ENCODE results near the gene DNAJC4.

The DNAJC4 gene

GRCh38 chr11:64186492-64187165 is 43.7 kb upstream of the DNAJC4 start:
- no peaks in the 10 kb centered on the region; the same call in 1 of the 2 replicates for H4K20me1 ChIP-seq (ENCODE audit: insufficient read depth, low read length)
- H3K79me2 ChIP-seq (ENCODE audit: low read length) = peaks cover 21% of the 10 kb centered on the region
- H3K27ac ChIP-seq (ENCODE audit: low read length) = no peak overlapping the region
- no peaks in the 10 kb centered on the region for H3K9me2 ChIP-seq (replicated peaks; ENCODE audit: insufficient read depth, low read length)
- TF ChIP-seq EZH2 (optimal IDR thresholded peaks at IDR 0.05; ENCODE audit: low read depth, low read length) (no peak), EZH2phosphoT487 (IDR thresholded peaks at IDR 0.05; ENCODE audit: low read length) (no peak), CTCF (IDR thresholded peaks at IDR 0.05; ENCODE audit: low read length) (no peak)
- no peaks in the 10 kb centered on the region for H3K36me3 ChIP-seq (replicated peaks; ENCODE audit: insufficient read depth, low read length)
- H3K4me1 ChIP-seq (ENCODE audit: low read length) = peaks cover 25% of the 10 kb centered on the region
- no peak overlapping the region for H3K4me3 ChIP-seq (ENCODE audit: low read length)
- H3K4me2 ChIP-seq (ENCODE audit: low read depth, low read length) = no peak overlapping the region
- DNase-seq = peak; percentile 27
- no peak overlapping the region for H2AFZ ChIP-seq (ENCODE audit: low read length)
- peaks cover 39% of the 10 kb centered on the region for H3F3A ChIP-seq (ENCODE audit: insufficient read depth, low read length)
- no peaks in the 10 kb centered on the region for H3K9me3 ChIP-seq (replicated peaks; ENCODE audit: insufficient read depth, low read length)
- H3K27me3 ChIP-seq (replicated peaks; ENCODE audit: insufficient read depth, low read length) = no peaks in the 10 kb centered on the region
- no peak overlapping the region for H3K9ac ChIP-seq (ENCODE audit: low read length)

- peaks cover 37% of the 10 kb centered on the region for H3K36me3 ChIP-seq (replicated peaks; ENCODE audit: insufficient read depth, low read length)
- H3K9me3 ChIP-seq (replicated peaks; ENCODE audit: insufficient read depth, low read length) = no peaks in the 10 kb centered on the region
- peaks cover 25% of the 10 kb centered on the region for H3K79me2 ChIP-seq (ENCODE audit: low read length)
- no peak overlapping the region for H3K4me3 ChIP-seq (ENCODE audit: low read length)
- no peak overlapping the region for H3K4me2 ChIP-seq (ENCODE audit: low read depth, low read length)
- H4K20me1 ChIP-seq (ENCODE audit: insufficient read depth, low read length) = peaks cover 8% of the 10 kb centered on the region; the same call in 1 of the 2 replicates
- H2AFZ ChIP-seq (ENCODE audit: low read length) = no peak overlapping the region
- peaks cover 22% of the 10 kb centered on the region for H3F3A ChIP-seq (ENCODE audit: insufficient read depth, low read length)
- DNase-seq = no peak
- H3K4me1 ChIP-seq (ENCODE audit: low read length) = peaks cover 14% of the 10 kb centered on the region
- TF ChIP-seq CTCF (IDR thresholded peaks at IDR 0.05; ENCODE audit: low read length) (no peak), EZH2phosphoT487 (IDR thresholded peaks at IDR 0.05; ENCODE audit: low read length) (no peak), EZH2 (optimal IDR thresholded peaks at IDR 0.05; ENCODE audit: low read depth, low read length) (no peak)
- no peak overlapping the region for H3K9ac ChIP-seq (ENCODE audit: low read length)
- H3K9me2 ChIP-seq (replicated peaks; ENCODE audit: insufficient read depth, low read length) = no peaks in the 10 kb centered on the region
- no peaks in the 10 kb centered on the region for H3K27me3 ChIP-seq (replicated peaks; ENCODE audit: insufficient read depth, low read length)
- H3K27ac ChIP-seq (ENCODE audit: low read length) = no peak overlapping the region
Observed at GRCh38 chr11:64192434-64192833, 37.9 kb upstream of the DNAJC4 start.

DNA sequence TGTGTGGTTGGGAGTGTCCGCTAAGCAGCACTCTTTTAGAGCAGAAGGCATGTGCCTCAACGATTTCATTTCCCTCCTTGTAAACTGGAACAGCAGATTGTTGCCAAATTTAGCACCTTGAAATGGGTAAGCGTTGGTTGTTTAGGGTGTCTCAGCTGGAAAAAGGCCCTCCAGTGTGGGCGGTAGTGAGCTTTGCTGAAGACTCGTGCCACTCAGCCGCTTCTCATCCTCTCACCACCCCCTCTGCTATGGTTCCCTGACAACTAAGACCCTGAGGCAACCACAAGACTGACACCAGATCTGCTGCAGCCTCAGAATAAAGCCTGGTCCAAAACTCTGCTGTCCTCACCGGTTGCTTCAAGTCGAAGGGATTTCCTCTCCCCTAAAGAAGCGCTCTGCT is 33.7 kb upstream of the DNAJC4 start:
- H3K9ac ChIP-seq (ENCODE audit: low read length) = no peak overlapping the region
- H3K27me3 ChIP-seq (replicated peaks; ENCODE audit: insufficient read depth, low read length) = no peaks in the 10 kb centered on the region
- H3K36me3 ChIP-seq (replicated peaks; ENCODE audit: insufficient read depth, low read length) = peaks cover 54% of the 10 kb centered on the region
- no peaks in the 10 kb centered on the region; the same call in none of the 2 replicates for H3F3A ChIP-seq (ENCODE audit: insufficient read depth, low read length)
- TF ChIP-seq CTCF (IDR thresholded peaks at IDR 0.05; ENCODE audit: low read length) (no peak), EZH2phosphoT487 (IDR thresholded peaks at IDR 0.05; ENCODE audit: low read length) (no peak), EZH2 (optimal IDR thresholded peaks at IDR 0.05; ENCODE audit: low read depth, low read length) (no peak)
- H3K9me3 ChIP-seq (replicated peaks; ENCODE audit: insufficient read depth, low read length) = no peaks in the 10 kb centered on the region
- H3K9me2 ChIP-seq (replicated peaks; ENCODE audit: insufficient read depth, low read length) = no peaks in the 10 kb centered on the region
- H3K4me1 ChIP-seq (ENCODE audit: low read length) = no peaks in the 10 kb centered on the region
- H3K27ac ChIP-seq (ENCODE audit: low read length) = no peak overlapping the region
- H2AFZ ChIP-seq (ENCODE audit: low read length) = no peak overlapping the region
- no peak for DNase-seq
- H3K4me2 ChIP-seq (ENCODE audit: low read depth, low read length) = no peak overlapping the region
- peaks cover 8% of the 10 kb centered on the region; the same call in 1 of the 2 replicates for H4K20me1 ChIP-seq (ENCODE audit: insufficient read depth, low read length)
- no peak overlapping the region for H3K4me3 ChIP-seq (ENCODE audit: low read length)
- peaks cover 59% of the 10 kb centered on the region for H3K79me2 ChIP-seq (ENCODE audit: low read length)
